Effector CD8-positive, alpha-beta T cell (primary cell): ENCODE results near the gene DCD.
"Not testable (repeated sequence)": the region's sequence is repeated elsewhere in the genome, so short reads cannot be mapped to it uniquely, and the experiment has no call there.

ENCODE experiments used
- DNase-seq: peaks from one replicate; lab custom pipeline; 2025; lab: John Stamatoyannopoulos, UW
- total RNA-seq, 4 experiments: gene quantifications; one replicate each; lab custom pipeline; 2026; lab: John Stamatoyannopoulos, UW

Gene DCD
- total RNA-seq: 0 to 0.18 (median 0) reads per million in 4 experiments

GRCh38 chr12:54648265-54648664 lies at the start of gene DCD:
TSS of gene DCD (minus strand) at chr12:54648365. CDS start at chr12:54648303, 62 bp downstream.
- no peak for DNase-seq

DNA sequence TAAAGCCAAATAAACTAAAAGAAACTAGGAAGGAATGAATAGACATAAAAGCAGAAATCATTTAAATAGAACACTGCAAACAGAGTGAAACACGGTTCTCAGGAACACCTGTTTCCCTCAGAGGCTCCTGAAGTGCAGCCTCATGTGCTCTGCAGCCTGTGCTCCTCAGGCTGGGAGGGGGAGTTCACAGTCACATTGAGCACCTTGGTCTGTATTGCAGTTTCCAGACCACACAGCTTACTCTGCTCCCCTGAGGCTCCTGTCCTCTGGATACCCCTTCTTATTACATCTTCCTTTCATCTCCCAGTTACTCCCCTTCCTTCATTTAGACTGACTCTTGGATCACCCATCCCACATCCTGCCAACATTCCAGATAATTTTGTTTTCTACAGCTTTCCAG lies 49.7 kb upstream of the DCD start:
- no peak for DNase-seq

GRCh38 chr12:54692353-54692752 lies 44.2 kb upstream of the DCD start:
- DNase-seq: no peak

GRCh38 chr12:54689984-54690383 lies 41.8 kb upstream of the DCD start:
- DNase-seq: no peak

- DNase-seq: no peak
Observed at GRCh38 chr12:54689034-54689372, 40.8 kb upstream of the DCD start.

- no peak for DNase-seq
Observed at GRCh38 chr12:54688309-54689033, 40.3 kb upstream of the DCD start.

- no peak for DNase-seq
Observed at GRCh38 chr12:54684636-54685630, 36.8 kb upstream of the DCD start.

DNA sequence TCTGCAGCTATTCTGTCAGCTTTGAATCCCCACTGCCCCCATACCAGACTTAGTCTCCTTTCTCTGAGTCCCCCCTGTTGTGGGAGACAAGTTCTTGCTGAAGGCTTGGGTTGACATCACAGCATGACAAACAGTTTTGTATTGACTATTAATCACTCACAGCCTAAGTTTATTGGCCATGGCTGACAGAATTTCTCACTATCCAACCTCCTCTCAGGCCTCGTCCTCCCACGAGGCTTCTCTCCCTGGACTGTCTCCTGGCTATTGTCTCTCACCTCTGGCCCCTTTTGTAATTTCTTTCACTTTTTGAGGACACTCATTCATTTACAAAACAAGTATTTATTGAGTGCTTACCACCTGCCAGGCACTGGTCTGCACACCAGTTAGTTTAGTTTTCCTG lies 35.2 kb upstream of the DCD start:
- no peak for DNase-seq

DNA sequence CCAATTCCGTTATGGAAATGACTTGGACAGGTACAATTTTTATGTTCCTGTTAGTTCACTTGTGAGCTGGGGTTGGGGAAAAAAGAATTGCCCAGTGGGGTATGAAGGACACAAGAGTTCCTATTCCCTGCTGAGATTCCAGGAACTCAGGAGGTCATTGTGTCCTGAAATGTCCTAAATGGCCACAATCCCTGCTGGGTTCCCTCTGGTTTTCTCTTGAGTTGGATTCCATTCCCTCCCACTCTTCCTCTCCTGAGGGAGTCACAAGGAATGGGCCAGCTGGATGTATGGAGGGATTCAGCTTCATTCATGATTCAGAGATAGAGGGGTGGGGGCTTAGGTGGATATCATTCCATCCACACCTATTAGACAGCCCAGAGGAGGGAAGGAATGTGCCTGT lies 34.5 kb upstream of the DCD start:
- no peak for DNase-seq

DNA sequence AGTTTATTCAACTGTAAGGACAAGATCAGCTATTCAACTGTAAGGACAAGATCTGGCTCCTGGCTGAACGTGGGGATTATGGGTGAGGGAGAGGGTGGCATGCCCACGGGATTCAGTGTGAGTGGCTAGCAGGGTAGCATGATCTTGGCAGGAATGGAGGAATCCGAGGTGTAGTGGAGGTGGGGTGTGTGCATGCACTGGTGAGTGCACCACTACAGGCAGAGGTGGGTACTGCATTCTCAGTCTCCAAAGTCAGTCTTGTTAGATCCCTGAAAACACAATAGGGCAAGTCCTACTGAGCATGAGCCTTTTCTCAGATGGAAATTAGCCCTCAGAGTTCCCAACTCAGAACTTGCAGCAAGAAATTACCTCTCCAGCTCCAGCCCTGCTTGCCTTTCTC lies 32.2 kb upstream of the DCD start:
- DNase-seq: no peak

- DNase-seq: no peak
Observed at GRCh38 chr12:54678131-54678530, 30.0 kb upstream of the DCD start.

GRCh38 chr12:54667945-54668344 lies 19.8 kb upstream of the DCD start:
- DNase-seq: no peak

GRCh38 chr12:54666008-54666407 lies 17.8 kb upstream of the DCD start:
- no peak for DNase-seq

DNA sequence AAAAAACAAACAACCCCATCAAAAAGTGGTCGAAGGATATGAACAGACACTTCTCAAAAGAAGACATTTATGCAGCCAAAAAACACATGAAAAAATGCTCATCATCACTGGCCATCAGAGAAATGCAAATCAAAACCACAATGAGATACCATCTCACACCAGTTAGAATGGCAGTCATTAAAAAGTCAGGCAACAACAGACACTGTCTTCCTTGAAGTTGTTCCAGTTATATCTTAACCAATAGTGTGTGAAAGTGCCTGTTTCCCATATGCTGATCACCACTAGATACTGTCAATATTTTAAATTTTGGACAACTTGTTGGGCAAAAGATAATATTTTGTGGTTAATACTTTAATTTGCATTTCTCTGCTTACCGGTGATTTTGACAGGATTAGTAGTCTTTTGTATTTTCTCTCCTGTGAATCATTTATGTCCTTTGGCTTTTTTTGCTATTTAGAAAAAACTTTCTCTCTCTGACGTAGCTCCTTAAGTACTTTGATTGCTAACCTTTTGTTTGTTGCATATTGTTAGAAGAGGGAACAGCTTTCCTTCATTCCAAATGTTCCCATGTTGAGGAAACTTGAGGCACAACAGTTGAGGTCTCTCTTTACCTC lies 17.0 kb upstream of the DCD start:
- not testable (repeated sequence) for DNase-seq

GRCh38 chr12:54663603-54664002 lies 15.4 kb upstream of the DCD start:
- no peak for DNase-seq

- DNase-seq: no peak
Observed at GRCh38 chr12:54662026-54662425, 13.9 kb upstream of the DCD start.

- DNase-seq: no peak
Observed at GRCh38 chr12:54661048-54661447, 12.9 kb upstream of the DCD start.

DNA sequence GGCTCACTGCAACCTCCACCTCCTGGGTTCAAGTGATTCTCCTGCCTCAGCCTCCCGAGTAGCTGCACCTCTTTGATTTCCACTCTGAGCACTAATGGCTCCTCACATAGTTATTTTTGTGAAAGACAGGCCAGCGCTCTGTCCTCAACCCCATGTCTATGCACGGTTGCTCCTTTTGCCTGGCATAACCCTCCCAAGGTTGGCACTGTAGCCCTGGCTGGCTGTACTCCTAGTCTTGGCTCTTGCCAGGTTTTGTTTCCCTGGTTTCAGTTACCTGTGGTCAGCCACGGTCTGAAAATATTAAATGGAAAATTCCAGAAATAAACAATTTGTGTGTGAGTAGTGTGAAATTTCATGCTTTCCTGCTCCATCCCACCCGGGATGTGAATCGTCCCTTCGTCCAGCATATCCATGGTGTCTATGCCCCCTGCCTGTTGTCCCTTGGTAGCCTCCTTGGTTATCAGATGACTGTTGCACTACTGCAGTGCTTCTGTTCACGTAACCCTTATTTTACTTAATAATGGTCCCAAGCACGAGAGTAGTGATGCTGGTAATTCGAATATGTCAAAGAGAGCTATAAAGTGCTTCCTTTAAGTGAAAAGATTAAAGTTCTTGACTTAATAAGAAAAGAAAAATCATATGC lies 12.3 kb upstream of the DCD start:
- DNase-seq: no peak

GRCh38 chr12:54658306-54659264 lies 10.4 kb upstream of the DCD start:
- DNase-seq: no peak

DNA sequence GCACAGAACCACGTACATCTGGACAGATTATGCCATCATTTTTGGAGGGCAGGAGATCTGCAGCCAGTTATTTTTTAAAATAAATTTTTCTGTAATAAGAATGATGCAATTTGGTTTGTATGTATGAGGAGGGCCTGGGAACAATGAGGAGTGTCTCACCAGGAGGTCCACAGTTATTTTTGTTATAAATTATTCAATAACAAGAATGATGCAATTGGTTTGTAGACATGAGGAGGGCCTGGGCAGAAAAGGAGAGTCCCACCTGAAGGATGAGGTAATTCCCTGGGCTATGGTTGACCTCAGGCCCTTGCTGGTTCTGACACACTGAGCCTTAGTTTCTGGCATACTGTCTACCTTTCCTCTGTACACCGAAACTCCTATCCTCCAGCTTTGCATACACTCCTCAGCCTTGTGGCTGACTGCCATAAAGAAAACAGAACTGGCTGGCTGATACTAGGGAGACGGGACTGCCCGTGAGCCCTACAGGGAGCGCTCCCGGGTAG lies 9.0 kb upstream of the DCD start:
- no peak for DNase-seq

DNA sequence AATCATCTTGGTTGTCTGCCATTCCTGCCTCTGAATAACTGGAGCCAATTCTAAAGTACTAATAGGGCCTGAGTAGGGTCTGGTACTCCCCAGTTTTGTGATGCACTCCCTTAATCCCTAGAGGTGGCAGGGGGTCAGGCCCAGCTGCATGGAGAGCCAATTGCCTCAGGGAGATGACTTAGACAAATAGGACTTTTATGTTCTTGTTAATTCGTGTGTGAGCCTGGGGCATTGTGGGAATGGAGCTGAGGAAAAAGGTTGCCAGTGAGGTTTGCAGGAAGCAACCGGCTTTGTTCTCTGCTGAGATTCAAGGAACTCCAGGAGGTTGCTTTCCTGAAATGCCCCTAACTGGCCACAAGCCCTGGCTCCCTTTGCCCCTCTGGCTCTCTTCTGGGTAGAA lies 6.8 kb upstream of the DCD start:
- no peak for DNase-seq
